ENCODE measurements around the gene ADGRB3. TPM values are rescaled to one million over a fixed set of nuclear protein-coding genes. Genes with fewer than 3 reads are reported as not detected.

ADGRB3 gene
- total RNA-seq, 1 experiment from 2014 or later = 0.11 TPM

DNA sequence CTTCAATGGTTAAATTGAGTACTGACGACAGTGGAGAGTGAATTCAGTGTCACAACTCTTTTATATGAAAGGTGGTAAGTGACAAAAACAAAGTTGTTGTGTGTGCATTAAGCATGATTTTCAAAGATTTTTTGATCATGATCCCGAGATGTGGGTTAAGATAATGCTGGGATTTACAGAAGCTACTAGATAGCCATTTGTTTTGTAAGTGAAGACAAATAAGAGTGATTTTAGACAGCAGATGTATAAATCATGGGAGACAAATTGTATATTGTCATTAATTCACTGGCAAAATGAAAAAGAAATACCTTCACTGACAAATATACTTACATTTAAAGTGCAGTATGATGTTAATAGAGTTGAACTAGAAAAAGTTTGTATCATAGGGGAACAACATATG lies 6.1 kb downstream of the ADGRB3 start:
- no TSS peak for BruUV-seq (replicated peaks)
- H3K79me2 ChIP-seq (ENCODE audit: low read length) = no peaks in the 10 kb centered on the region
- ChIA-PET POLR2A (ENCODE audit: unreplicated experiment) (no interaction called here), CTCF (no interaction called here)
- no peak overlapping the region for H3K4me3 ChIP-seq (ENCODE audit: low read length)
- no peak overlapping the region for H3K27ac ChIP-seq (ENCODE audit: low read length)
- intact Hi-C loops (cut with micrococcal nuclease) = no loop called here
- H3K4me2 ChIP-seq (ENCODE audit: low read length) = no peak overlapping the region
- no peaks in the 10 kb centered on the region for H3F3A ChIP-seq (ENCODE audit: low read length, unreplicated experiment)
- no peaks in the 10 kb centered on the region for H3K4me1 ChIP-seq (ENCODE audit: insufficient read depth, low read length)
- no peaks in the 10 kb centered on the region for H3K36me3 ChIP-seq (ENCODE audit: low read depth, low read length)
- ATAC-seq = no peak
- H3K9ac ChIP-seq (ENCODE audit: low read length) = no peak overlapping the region
- TF ChIP-seq EZH2phosphoT487 (IDR thresholded peaks at IDR 0.05; ENCODE audit: borderline replicate concordance, low read length) (no peak), EZH2 (IDR thresholded peaks at IDR 0.05; ENCODE audit: low read length, unreplicated experiment) (no peak)
- TF ChIP-seq, protein P1, sequence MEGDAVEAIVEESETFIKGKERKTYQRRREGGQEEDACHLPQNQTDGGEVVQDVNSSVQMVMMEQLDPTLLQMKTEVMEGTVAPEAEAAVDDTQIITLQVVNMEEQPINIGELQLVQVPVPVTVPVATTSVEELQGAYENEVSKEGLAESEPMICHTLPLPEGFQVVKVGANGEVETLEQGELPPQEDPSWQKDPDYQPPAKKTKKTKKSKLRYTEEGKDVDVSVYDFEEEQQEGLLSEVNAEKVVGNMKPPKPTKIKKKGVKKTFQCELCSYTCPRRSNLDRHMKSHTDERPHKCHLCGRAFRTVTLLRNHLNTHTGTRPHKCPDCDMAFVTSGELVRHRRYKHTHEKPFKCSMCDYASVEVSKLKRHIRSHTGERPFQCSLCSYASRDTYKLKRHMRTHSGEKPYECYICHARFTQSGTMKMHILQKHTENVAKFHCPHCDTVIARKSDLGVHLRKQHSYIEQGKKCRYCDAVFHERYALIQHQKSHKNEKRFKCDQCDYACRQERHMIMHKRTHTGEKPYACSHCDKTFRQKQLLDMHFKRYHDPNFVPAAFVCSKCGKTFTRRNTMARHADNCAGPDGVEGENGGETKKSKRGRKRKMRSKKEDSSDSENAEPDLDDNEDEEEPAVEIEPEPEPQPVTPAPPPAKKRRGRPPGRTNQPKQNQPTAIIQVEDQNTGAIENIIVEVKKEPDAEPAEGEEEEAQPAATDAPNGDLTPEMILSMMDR (conservative IDR thresholded peaks at IDR 0.05; ENCODE audit: low read depth, low read length) = no peak
- no peak for DNase-seq
- H2AFZ ChIP-seq (ENCODE audit: low read length) = no peak overlapping the region
- H3K27me3 ChIP-seq (ENCODE audit: low read length) = peaks cover 48% of the 10 kb centered on the region
- H4K20me1 ChIP-seq (ENCODE audit: low read length) = no peaks in the 10 kb centered on the region
- no peaks in the 10 kb centered on the region for H3K9me3 ChIP-seq (ENCODE audit: low read length)
- no peaks in the 10 kb centered on the region for H3K9me2 ChIP-seq (replicated peaks; ENCODE audit: low read length)

DNA sequence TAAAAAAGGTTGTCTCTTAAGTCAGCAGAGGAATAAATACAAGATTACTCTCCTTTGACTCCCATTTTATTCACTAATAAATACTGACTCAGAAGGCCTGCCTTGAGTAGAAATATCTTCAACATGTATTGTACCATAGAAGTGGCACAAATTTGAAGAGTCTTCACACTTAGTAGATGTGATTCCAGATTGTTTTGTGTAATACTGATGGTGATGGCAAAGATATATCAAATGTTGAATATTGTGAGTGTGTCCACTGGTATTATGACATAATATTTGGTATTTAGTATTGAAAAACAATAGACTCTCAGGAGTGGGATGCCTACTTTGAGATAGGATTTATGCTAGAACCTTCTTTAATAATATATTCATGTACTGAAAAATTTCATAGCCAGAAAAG lies 7.0 kb downstream of the ADGRB3 start:
- DNase-seq (no peak), ATAC-seq (no peak)
- Histone ChIP-seq H3K4me1 (ENCODE audit: insufficient read depth, low read length) (no peaks in the 10 kb centered on the region), H3K9me3 (ENCODE audit: low read length) (no peaks in the 10 kb centered on the region), H3K36me3 (ENCODE audit: low read depth, low read length) (no peaks in the 10 kb centered on the region), H2AFZ (ENCODE audit: low read length) (no peak overlapping the region), H4K20me1 (ENCODE audit: low read length) (no peaks in the 10 kb centered on the region), H3K9me2 (replicated peaks; ENCODE audit: low read length) (no peaks in the 10 kb centered on the region), H3F3A (ENCODE audit: low read length, unreplicated experiment) (no peaks in the 10 kb centered on the region), H3K4me2 (ENCODE audit: low read length) (no peak overlapping the region), H3K9ac (ENCODE audit: low read length) (no peak overlapping the region), H3K4me3 (ENCODE audit: low read length) (no peak overlapping the region), H3K27ac (ENCODE audit: low read length) (no peak overlapping the region), H3K27me3 (ENCODE audit: low read length) (peaks cover 41% of the 10 kb centered on the region), H3K79me2 (ENCODE audit: low read length) (no peaks in the 10 kb centered on the region)
- ChIA-PET POLR2A (ENCODE audit: unreplicated experiment) (no interaction called here), CTCF (no interaction called here)
- intact Hi-C loops (cut with micrococcal nuclease) = no loop called here
- TF ChIP-seq EZH2 (IDR thresholded peaks at IDR 0.05; ENCODE audit: low read length, unreplicated experiment) = no peak
- TF ChIP-seq, protein P1 (conservative IDR thresholded peaks at IDR 0.05; ENCODE audit: low read depth, low read length) = no peak
- TF ChIP-seq EZH2phosphoT487 (IDR thresholded peaks at IDR 0.05; ENCODE audit: borderline replicate concordance, low read length) = no peak
- BruUV-seq (replicated peaks) = no TSS peak

DNA sequence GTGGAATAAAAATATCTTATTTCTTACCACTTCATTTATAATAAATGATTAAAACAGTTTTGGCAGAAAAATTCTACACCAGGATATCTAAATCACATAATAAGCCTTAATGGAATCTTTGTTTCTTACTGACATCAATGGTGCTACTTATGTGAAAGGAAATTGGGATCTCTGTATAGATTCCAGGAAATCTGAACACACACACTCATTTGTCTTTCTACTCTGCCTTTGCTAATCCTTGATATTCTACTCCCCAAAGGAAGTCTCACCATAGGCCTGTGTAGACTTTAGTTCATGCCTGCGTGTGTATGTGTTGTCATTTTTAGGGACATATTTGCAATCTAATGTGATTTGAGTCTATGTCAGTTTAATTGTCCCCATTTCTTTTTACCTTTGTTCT lies 7.9 kb downstream of the ADGRB3 start:
- Histone ChIP-seq H3K36me3 (ENCODE audit: low read depth, low read length) (no peaks in the 10 kb centered on the region), H3K9ac (ENCODE audit: low read length) (no peak overlapping the region), H3K9me3 (ENCODE audit: low read length) (no peaks in the 10 kb centered on the region), H3K4me2 (ENCODE audit: low read length) (no peak overlapping the region), H3K4me1 (ENCODE audit: insufficient read depth, low read length) (no peaks in the 10 kb centered on the region), H3F3A (ENCODE audit: low read length, unreplicated experiment) (no peaks in the 10 kb centered on the region), H3K27me3 (ENCODE audit: low read length) (peaks cover 42% of the 10 kb centered on the region), H3K9me2 (replicated peaks; ENCODE audit: low read length) (no peaks in the 10 kb centered on the region), H3K79me2 (ENCODE audit: low read length) (no peaks in the 10 kb centered on the region), H3K27ac (ENCODE audit: low read length) (no peak overlapping the region), H4K20me1 (ENCODE audit: low read length) (no peaks in the 10 kb centered on the region), H2AFZ (ENCODE audit: low read length) (no peak overlapping the region), H3K4me3 (ENCODE audit: low read length) (no peak overlapping the region)
- BruUV-seq (replicated peaks) = no TSS peak
- TF ChIP-seq, protein P1 (conservative IDR thresholded peaks at IDR 0.05; ENCODE audit: low read depth, low read length) = no peak
- TF ChIP-seq EZH2phosphoT487 (IDR thresholded peaks at IDR 0.05; ENCODE audit: borderline replicate concordance, low read length) (no peak), EZH2 (IDR thresholded peaks at IDR 0.05; ENCODE audit: low read length, unreplicated experiment) (no peak)
- DNase-seq = no peak
- POLR2A ChIA-PET (ENCODE audit: unreplicated experiment) = no interaction called here
- intact Hi-C loops (cut with micrococcal nuclease) = no loop called here
- ATAC-seq = no peak
- CTCF ChIA-PET = no interaction called here
